Heart right ventricle (tissue), 16 donors: ENCODE data around the gene HOGA1. TPM values are rescaled to one million over a fixed set of nuclear protein-coding genes. Genes with fewer than 3 reads are reported as not detected.
A peak's percentile ranks its signal among the peaks of the same experiment; 100 is the strongest.

Experiments
- ATAC-seq, 8 donors: fragments of 200-7000 bp; cut with Tn5 transposase; one replicate each; pipeline ENCODE4 v1.9.1; 2020; ENCODE audit warnings: mild to moderate bottlenecking in 8 of 8, moderate library complexity in 8 of 8, moderate number of reproducible peaks in 1 of 8
- DNase-seq, 2 donors: peaks; one replicate each; pipeline ENCODE4 v3.0.0-alpha.2; 2020
- H3K27ac ChIP-seq, 10 donors: fragments of 200-600 bp; sonication (generic) in 2 of 10; one replicate each; pipeline versions ENCODE4 v1.5.0 to v1.8.0; 2020 to 2022; ENCODE audit warnings: mild to moderate bottlenecking in 3 of 10
- H3K27me3 ChIP-seq, 7 donors: fragments of 200-600 bp; one replicate each; pipeline ENCODE4 v1.8.0; 2021 to 2022; ENCODE audit warnings: mild to moderate bottlenecking in 2 of 7
- H3K36me3 ChIP-seq, 9 donors: fragments of 200-600 bp; sonication (generic) in 1 of 9; one replicate each; pipeline versions ENCODE4 v1.5.0 to v1.8.0; 2020 to 2022; ENCODE audit warnings: mild to moderate bottlenecking in 2 of 9
- H3K4me1 ChIP-seq, 9 donors: fragments of 200-600 bp; sonication (generic) in 1 of 9; one replicate each; pipeline versions ENCODE4 v1.5.0 to v1.8.0; 2020 to 2022; ENCODE audit warnings: mild to moderate bottlenecking in 4 of 9
- H3K4me3 ChIP-seq, 10 donors: fragments of 200-600 bp; sonication (generic) in 2 of 10; one replicate each; pipeline versions ENCODE4 v1.5.0 to v1.8.0; 2020 to 2022; ENCODE audit warnings: mild to moderate bottlenecking in 7 of 10, moderate library complexity in 2 of 10
- H3K9me3 ChIP-seq, 11 donors: fragments of 200-600 bp in 10 of 11; sonication (generic) in 2 of 11; one replicate each; pipeline versions ENCODE4 v1.5.0 to v1.8.0; 2013 to 2022; ENCODE audit warnings: mild to moderate bottlenecking in 2 of 11, control low read depth in 1 of 11, moderate library complexity in 1 of 11
- CTCF ChIP-seq, 9 donors: fragments of 200-600 bp; sonication (generic) in 2 of 9; IDR thresholded peaks; one replicate each; pipeline versions ENCODE4 v1.5.0 to v1.8.0; 2021 to 2022; ENCODE audit warnings: antibody characterized with exemption in 9 of 9, mild to moderate bottlenecking in 5 of 9, moderate library complexity in 1 of 9
- WGBS, 2 donors: extraction: QIAGEN DNeasy Blood & Tissue Kit; methylation state at CpG; one replicate each; pipeline ENCODE4 v1.1.7; 2013; ENCODE audit warnings: inconsistent platforms in 1 of 2; 5-methylcytosine and 5-hydroxymethylcytosine counted together
- intact Hi-C, 10 donors: fragments of 100-400 bp; cut with DNase I; formaldehyde crosslinking; loops; one replicate each; pipeline versions ENCODE4 v1.11.1 to v1.14.2; 2022
- polyA plus RNA-seq, 2 donors: library from polyadenylated mRNA; stranded (reverse); fragments of 200-250 nt; gene quantifications; one replicate each; pipeline ENCODE4 v1.2.3, GENCODE V29; 2013
- total RNA-seq, 10 donors: library from RNA; stranded (reverse); fragmentation: NEBNext Ultra II Directional in 3 of 10; extraction: Animal tissue kit (Norgen Biotek cat#: 25700) in 3 of 10; gene quantifications; one replicate each; pipeline versions ENCODE4 v1.2.1 to v1.2.4, GENCODE V29; 2021 to 2023
- donor health status: Arrhythmogenic right ventricular cardiomyopathy.
- donor health status: ischemic (EF 13 %, LVEDD 7.1; RV severe dilation, severe dysfunction).
- donor health status: healthy with polysubstance abuse.
- donor health status: DM: no; HTN: yes; CAD: no.
- donor health status: DM: no; HTN: no; CAD: no.
- donor health status: ischemic (EF 25% LVEDD 6.9; RV normal size, moderate dysfunction).
- donor health status: ischemic (EF 25% LVEDD 5.7; RV mildly dilated, moderate dysfunction).
- donor health status: healthy.
- donor health status: DM: yes; HTN: yes; CAD: no.
- donor health status: Ischemic cardiomyopathy.
- donor health status: ischemic (EF 35%, LVEDD 5.7; RV mildly dilated, moderate dysfunction).
- donor health status: nonischemic (EF 11% LVEDD 7.7; RV severe dilation, severe dysfunction).
- donor health status: DM: yes; HTN: yes; CAD: no.
- donor health status: PGD.
- donor health status: ischemic (EF 29% LVEDD 5.4; RV normal size, mild dysfunction).
- donor health status: nonischemic (EF 23%, LVEDD 6.1; RV moderate dilation, normal function).

Gene HOGA1
- total and polyA plus RNA-seq, 12 donors = 8.9 to 58.3 (median 18.1) TPM

GRCh38 chr10:97542169-97543024 is 41.8 kb upstream of the HOGA1 start:
- Histone ChIP-seq H3K27me3 (no peaks in the 10 kb centered on the region), H3K9me3 (no peaks in the 10 kb centered on the region), H3K4me1 (peaks cover 19 to 76% (median 53%) of the 10 kb centered on the region in 9 donors), H3K4me3 (no peak overlapping the region), H3K27ac (peak overlapping the region; percentile 67 to 97 (median 92)), H3K36me3 (no peaks in the 10 kb centered on the region)
- TF ChIP-seq CTCF (IDR thresholded peaks at IDR 0.05) = no peak
- DNase-seq (peak; percentile 56 to 83), ATAC-seq (peak; percentile 72 to 86 (median 80))
- 59 to 70% methylated on average over 9 of the region's 9 CpGs for whole genome bisulfite sequencing, 2 donors
- intact Hi-C loops = loop anchor here in 2 of 10 donors (5.0 kb wide), 1 partner anchor 40 kb away; no protein-coding TSS in a partner anchor

GRCh38 chr10:97543025-97543546 is 41.1 kb upstream of the HOGA1 start:
- 33 to 42% methylated on average over 10 of the region's 10 CpGs for WGBS, 2 donors

GRCh38 chr10:97546456-97547270 is 37.5 kb upstream of the HOGA1 start:
- intact Hi-C loops = loop anchor here in 1 of 10 donors (5.0 kb wide), 1 partner anchor 49 kb away; the partner anchor contains the start of genes MMS19 and UBTD1
- Histone ChIP-seq H3K4me3 (no peak overlapping the region), H3K4me1 (peaks cover 24 to 74% (median 63%) of the 10 kb centered on the region in 9 donors), H3K27me3 (no peaks in the 10 kb centered on the region), H3K9me3 (no peaks in the 10 kb centered on the region), H3K36me3 (no peaks in the 10 kb centered on the region), H3K27ac (peak overlapping the region in 3 of 10 donors; percentile 24 to 81 (median 73))
- WGBS, 2 donors = 77 to 82% methylated on average over 18 of the region's 18 CpGs
- ATAC-seq (no peak), DNase-seq (no peak)
- TF ChIP-seq CTCF (IDR thresholded peaks at IDR 0.05) = no peak

More at GRCh38 chr10:97543025-97543546, 41.1 kb upstream of the HOGA1 start:
- peaks cover 19 to 80% (median 58%) of the 10 kb centered on the region in 9 donors for H3K4me1 ChIP-seq
- DNase-seq (peak; percentile 68 to 87), ATAC-seq (peak; percentile 84 to 95 (median 88))
- TF ChIP-seq CTCF (IDR thresholded peaks at IDR 0.05) = no peak
- no peaks in the 10 kb centered on the region for H3K36me3 ChIP-seq
- H3K4me3 ChIP-seq = no peak overlapping the region
- intact Hi-C loops = loop anchor here in 2 of 10 donors (5.0 kb wide), 1 partner anchor 41 kb away; no protein-coding TSS in a partner anchor
- no peaks in the 10 kb centered on the region for H3K9me3 ChIP-seq
- H3K27me3 ChIP-seq = no peaks in the 10 kb centered on the region
- peak overlapping the region; percentile 67 to 97 (median 92) for H3K27ac ChIP-seq

GRCh38 chr10:97547271-97547600 is 37.0 kb upstream of the HOGA1 start:
- H3K27ac ChIP-seq = peak overlapping the region in 5 of 10 donors; percentile 24 to 81 (median 66)
- WGBS, 2 donors = 74 to 78% methylated on average over 4 of the region's 4 CpGs
- TF ChIP-seq CTCF (IDR thresholded peaks at IDR 0.05) = no peak
- DNase-seq (no peak), ATAC-seq (no peak)
- no peaks in the 10 kb centered on the region for H3K36me3 ChIP-seq
- intact Hi-C loops = loop anchor here in 1 of 10 donors (5.0 kb wide), 1 partner anchor 50 kb away; the partner anchor contains the start of genes MMS19 and UBTD1
- H3K27me3 ChIP-seq = no peaks in the 10 kb centered on the region
- H3K9me3 ChIP-seq = no peaks in the 10 kb centered on the region
- H3K4me1 ChIP-seq = peaks cover 22 to 69% (median 57%) of the 10 kb centered on the region in 9 donors
- no peak overlapping the region for H3K4me3 ChIP-seq
